ENCODE data around the gene DHRS1.

The DHRS1 gene

GRCh38 chr14:24335461-24336171, 36.0 kb upstream of the DHRS1 start:
- ChIA-PET CTCF (interaction anchor here (1.3 to 37.5 kb wide), 7 partner anchors 10 to 92 kb away, joined by 4 to 1633 read pairs (median 101); partner anchors contain the start of genes CBLN3, CIDEB, DHRS1 and KHNYN), POLR2A (no interaction called here)
- no peak for DNase-seq (ENCODE audit: low read depth, low spot score)
- no peak for TF ChIP-seq CTCF (IDR thresholded peaks at IDR 0.05; ENCODE audit: insufficient read depth, low read length, missing control alignments)
- no peak overlapping the region for H3K4me3 ChIP-seq (ENCODE audit: low read depth, low read length)

- DNase-seq (ENCODE audit: low read depth, low spot score), result no peak
- CTCF ChIA-PET, result interaction anchor here (1.2 to 37.5 kb wide), 17 partner anchors 11 to 123 kb away, joined by 3 to 1633 read pairs (median 33); partner anchors contain the start of genes CBLN3, CIDEB, DHRS1 and KHNYN
- H3K4me3 ChIP-seq (ENCODE audit: low read depth, low read length), result peak within 1 kb of the TSS; percentile 48
- POLR2A ChIA-PET, result interaction anchor here (3.1 kb wide), 1 partner anchor 96 kb away, joined by 23 read pairs; the partner anchor contains the start of genes CBLN3 and KHNYN
- TF ChIP-seq CTCF (IDR thresholded peaks at IDR 0.05; ENCODE audit: insufficient read depth, low read length, missing control alignments), result no peak
Measured at GRCh38 chr14:24334431-24335291, 35.1 kb upstream of the DHRS1 start, which contains the start of gene ADCY4. Gene ADCY4 (minus strand): TSS chr14:24335071. CDS start chr14:24334652, 419 bp downstream.

- CTCF ChIA-PET, result interaction anchor here (0.7 to 37.5 kb wide), 30 partner anchors 9 to 294 kb away, joined by 3 to 1633 read pairs (median 14); partner anchors contain the start of genes CBLN3, CIDEB, DHRS1 and KHNYN
- no peak for DNase-seq (ENCODE audit: low read depth, low spot score)
- POLR2A ChIA-PET, result interaction anchor here (1.0 to 3.1 kb wide), 2 partner anchors 98 to 101 kb away, joined by 3 to 23 read pairs; partner anchors contain the start of genes CBLN3 and KHNYN
Measured at GRCh38 chr14:24332268-24332993, 32.9 kb upstream of the DHRS1 start.

GRCh38 chr14:24331731-24332267, 32.2 kb upstream of the DHRS1 start:
- DNase-seq (ENCODE audit: low read depth, low spot score), result no peak
- H3K4me3 ChIP-seq (ENCODE audit: low read depth, low read length), result no peak overlapping the region
- POLR2A ChIA-PET, result interaction anchor here (1.0 to 3.1 kb wide), 2 partner anchors 99 to 102 kb away, joined by 3 to 23 read pairs; partner anchors contain the start of genes CBLN3 and KHNYN

More at GRCh38 chr14:24332268-24332993, 32.9 kb upstream of the DHRS1 start:
- peak; percentile 77 for TF ChIP-seq CTCF (IDR thresholded peaks at IDR 0.05; ENCODE audit: insufficient read depth, low read length, missing control alignments)
- no peak overlapping the region; the same call in 1 of the 2 replicates for H3K4me3 ChIP-seq (ENCODE audit: low read depth, low read length)

More at GRCh38 chr14:24331731-24332267, 32.2 kb upstream of the DHRS1 start:
- TF ChIP-seq CTCF (IDR thresholded peaks at IDR 0.05; ENCODE audit: insufficient read depth, low read length, missing control alignments), result no peak
- CTCF ChIA-PET, result interaction anchor here (0.7 to 37.5 kb wide), 18 partner anchors 9 to 295 kb away, joined by 3 to 1633 read pairs (median 26); partner anchors contain the start of genes CBLN3, CIDEB, DHRS1 and KHNYN

All from AG04449 (cell line).